Karpas-422 (cell line): Measurements from ENCODE around the gene SLC43A3. TPM values are rescaled to one million over a fixed set of nuclear protein-coding genes. Genes with fewer than 3 reads are reported as not detected.

ENCODE experiments used
- DNase-seq: peaks from one replicate; pipeline ENCODE4 v3.0.0-alpha.2; 2015
- H2AFZ ChIP-seq: fragments of 200-600 bp; sonication (generic); 2 replicates; pipeline ENCODE4 v1.6.1; 2014; ENCODE audit warnings: antibody characterized with exemption, low read length, mixed read lengths
- H3K27ac ChIP-seq: fragments of 200-600 bp; sonication (generic); 2 replicates; pipeline ENCODE4 v1.5.1; 2014; ENCODE audit warnings: mild to moderate bottlenecking, low read length, moderate library complexity
- H3K27me3 ChIP-seq: fragments of 200-600 bp; sonication (generic); 2 replicates; pipeline ENCODE4 v1.6.1; 2014; ENCODE audit warnings: low read length, mixed read lengths
- H3K36me3 ChIP-seq: fragments of 200-600 bp; sonication (generic); 2 replicates; pipeline ENCODE4 v1.6.1; 2014; ENCODE audit warnings: low read length, mixed read lengths; ENCODE audit not compliant: insufficient read depth
- H3K4me1 ChIP-seq: fragments of 200-600 bp; sonication (generic); 2 replicates; pipeline ENCODE4 v1.6.1; 2014; ENCODE audit warnings: mild to moderate bottlenecking, low read length, mixed read lengths
- H3K4me2 ChIP-seq: fragments of 200-600 bp; sonication (generic); 2 replicates; pipeline ENCODE4 v1.6.1; 2014; ENCODE audit warnings: low read length, low read depth, mild to moderate bottlenecking; ENCODE audit not compliant: poor library complexity, severe bottlenecking
- H3K4me3 ChIP-seq: fragments of 200-600 bp; sonication (generic); 2 replicates; pipeline ENCODE4 v1.5.1; 2014; ENCODE audit warnings: mild to moderate bottlenecking, antibody characterized with exemption, low read length, mixed read lengths
- H3K79me2 ChIP-seq: fragments of 200-600 bp; sonication (generic); 2 replicates; pipeline ENCODE4 v1.6.1; 2014; ENCODE audit warnings: mild to moderate bottlenecking, low read length, mixed read lengths
- H3K9ac ChIP-seq: fragments of 200-600 bp; sonication (generic); 2 replicates; pipeline ENCODE4 v1.6.0; 2014; ENCODE audit warnings: low read length
- H3K9me2 ChIP-seq: fragments of 200-600 bp; sonication (generic), shearing (Covaris generic); replicated peaks from 2 replicates; pipeline ENCODE4 v1.6.0; 2014; ENCODE audit warnings: mild to moderate bottlenecking, low read length, moderate library complexity; ENCODE audit not compliant: insufficient read depth
- H3K9me3 ChIP-seq: fragments of 300-700, 200-600 bp; sonication (generic); 2 replicates; pipeline ENCODE4 v1.6.1; 2014; ENCODE audit warnings: low read length, mixed read lengths
- H4K20me1 ChIP-seq: fragments of 200-600 bp; sonication (generic); 2 replicates; pipeline ENCODE4 v1.6.1; 2014; ENCODE audit warnings: mild to moderate bottlenecking, antibody characterized with exemption, low read length, low read depth; ENCODE audit not compliant: insufficient read depth
- total RNA-seq: library from RNA; depleted of rRNA; stranded (reverse); fragments of >200 nt; shearing (Covaris generic); gene quantifications from 2 replicates; pipeline ENCODE4 v1.2.3, GENCODE V29; 2014; ENCODE audit warnings: low replicate concordance

SLC43A3 gene
- total RNA-seq, 1 experiment from 2014 or later, result 69.3 TPM

- Histone ChIP-seq H3K4me3 (no peak overlapping the region), H3K27ac (no peak overlapping the region), H3K9ac (no peak overlapping the region), H3K27me3 (no peaks in the 10 kb centered on the region), H3K4me1 (no peaks in the 10 kb centered on the region), H2AFZ (no peak overlapping the region), H3K4me2 (no peak overlapping the region), H3K79me2 (no peaks in the 10 kb centered on the region), H3K9me2 (no peaks in the 10 kb centered on the region), H4K20me1 (peaks cover 8% of the 10 kb centered on the region; the same call in 1 of the 2 replicates), H3K36me3 (peaks cover 60% of the 10 kb centered on the region), H3K9me3 (no peaks in the 10 kb centered on the region)
- DNase-seq, result no peak
These were observed 17.4 kb downstream of the SLC43A3 start for GRCh38 chr11:57409321-57410100.

DNA sequence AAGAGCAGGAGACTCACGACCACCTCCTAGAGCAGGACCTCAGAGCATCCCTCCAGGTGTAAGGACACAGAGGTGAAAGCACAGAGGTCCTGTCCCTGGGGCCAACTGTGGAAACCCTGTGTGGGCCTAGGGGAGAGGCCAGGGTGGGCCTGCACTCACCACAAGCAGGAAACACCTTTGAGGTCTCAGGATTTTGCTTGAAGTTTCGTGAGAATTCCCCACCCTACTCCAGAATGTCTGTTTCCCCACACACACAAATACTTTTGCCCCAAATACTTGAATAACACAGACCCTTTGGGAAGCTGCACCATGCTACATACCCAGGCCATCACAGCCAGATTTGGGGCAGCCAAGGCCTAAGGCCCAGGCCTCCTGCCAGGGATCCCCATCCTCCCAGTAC is 18.1 kb downstream of the SLC43A3 start:
- no peaks in the 10 kb centered on the region for H3K9me2 ChIP-seq

GRCh38 chr11:57407941-57408475 is 18.9 kb downstream of the SLC43A3 start:
- H3K4me2 ChIP-seq, result no peak overlapping the region
- no peak overlapping the region for H2AFZ ChIP-seq
- peaks cover 8% of the 10 kb centered on the region; the same call in 1 of the 2 replicates for H4K20me1 ChIP-seq
- H3K36me3 ChIP-seq, result peaks cover 48% of the 10 kb centered on the region
- H3K9me2 ChIP-seq, result no peaks in the 10 kb centered on the region
- H3K27ac ChIP-seq, result no peak overlapping the region
- no peaks in the 10 kb centered on the region for H3K79me2 ChIP-seq
- H3K4me1 ChIP-seq, result no peaks in the 10 kb centered on the region
- DNase-seq, result no peak
- no peaks in the 10 kb centered on the region for H3K27me3 ChIP-seq
- H3K4me3 ChIP-seq, result no peak overlapping the region
- no peak overlapping the region for H3K9ac ChIP-seq
- no peaks in the 10 kb centered on the region for H3K9me3 ChIP-seq

More for the DNA sequence above, 18.1 kb downstream of the SLC43A3 start:
- Histone ChIP-seq H3K9me3 (no peaks in the 10 kb centered on the region), H3K9ac (no peak overlapping the region), H3K36me3 (peaks cover 55% of the 10 kb centered on the region), H3K4me1 (no peaks in the 10 kb centered on the region), H3K4me2 (no peak overlapping the region), H2AFZ (no peak overlapping the region), H3K27me3 (no peaks in the 10 kb centered on the region), H3K4me3 (no peak overlapping the region), H4K20me1 (peaks cover 8% of the 10 kb centered on the region; the same call in 1 of the 2 replicates), H3K27ac (no peak overlapping the region), H3K79me2 (no peaks in the 10 kb centered on the region)
- no peak for DNase-seq

DNA sequence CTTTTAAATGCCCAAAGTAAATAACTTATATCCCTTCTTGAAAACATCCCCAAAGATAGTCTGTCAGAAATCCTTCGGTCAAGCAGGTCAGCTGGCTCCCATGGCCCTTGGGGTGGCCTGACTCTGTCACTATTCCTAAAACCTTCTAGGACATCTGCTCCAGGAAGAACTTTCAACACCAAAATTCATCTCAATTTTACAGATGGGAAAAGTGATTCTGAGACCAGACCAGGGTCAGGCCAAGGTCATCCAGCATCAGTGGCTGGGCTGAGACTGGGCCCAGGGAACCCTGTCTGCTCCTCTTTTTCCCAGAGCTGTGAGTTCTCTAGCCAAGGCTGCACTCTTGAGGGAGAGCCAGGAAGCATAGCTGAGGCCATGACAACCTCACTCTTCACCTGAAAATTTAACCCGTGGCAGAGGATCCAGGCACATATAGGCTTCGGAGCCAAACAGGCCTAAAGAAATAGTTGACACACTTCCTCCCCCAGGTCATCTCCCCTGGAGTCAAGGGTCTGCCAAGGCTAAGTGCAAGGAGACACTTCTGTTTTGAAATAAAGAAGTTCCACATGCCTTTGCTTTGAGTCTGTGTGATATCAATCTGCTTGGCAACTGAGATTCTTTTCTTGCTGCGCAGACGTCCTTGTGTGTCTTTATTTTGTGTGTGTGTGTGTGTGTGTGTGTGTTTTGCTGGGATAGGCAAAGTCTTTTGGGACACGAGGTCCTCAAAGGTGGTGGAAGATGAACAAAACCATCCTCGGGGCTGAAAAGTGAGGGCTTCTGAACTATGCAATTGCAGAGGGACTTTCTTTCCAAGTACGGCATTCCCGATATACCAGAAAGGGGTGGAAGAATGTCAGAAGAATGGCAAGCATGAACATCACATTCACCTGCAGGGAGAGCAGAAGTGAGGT is 19.7 kb downstream of the SLC43A3 start:
- no peaks in the 10 kb centered on the region for H3K9me2 ChIP-seq
- H3K9me3 ChIP-seq, result no peaks in the 10 kb centered on the region
- no peak overlapping the region for H3K4me2 ChIP-seq
- no peaks in the 10 kb centered on the region for H3K79me2 ChIP-seq
- H3K27ac ChIP-seq, result no peak overlapping the region
- peaks cover 8% of the 10 kb centered on the region; the same call in 1 of the 2 replicates for H4K20me1 ChIP-seq
- no peak overlapping the region for H3K9ac ChIP-seq
- no peaks in the 10 kb centered on the region for H3K27me3 ChIP-seq
- no peaks in the 10 kb centered on the region for H3K4me1 ChIP-seq
- DNase-seq, result no peak
- peaks cover 44% of the 10 kb centered on the region for H3K36me3 ChIP-seq
- no peak overlapping the region for H2AFZ ChIP-seq
- H3K4me3 ChIP-seq, result no peak overlapping the region

GRCh38 chr11:57406337-57406904 is 20.5 kb downstream of the SLC43A3 start:
- H3K4me3 ChIP-seq, result no peak overlapping the region
- H3K9me3 ChIP-seq, result no peaks in the 10 kb centered on the region
- H2AFZ ChIP-seq, result no peak overlapping the region
- no peak overlapping the region for H3K9ac ChIP-seq
- H3K4me2 ChIP-seq, result no peak overlapping the region
- no peaks in the 10 kb centered on the region for H3K79me2 ChIP-seq
- H3K27me3 ChIP-seq, result no peaks in the 10 kb centered on the region
- peaks cover 39% of the 10 kb centered on the region for H3K36me3 ChIP-seq
- no peaks in the 10 kb centered on the region for H3K4me1 ChIP-seq
- H3K9me2 ChIP-seq, result no peaks in the 10 kb centered on the region
- H4K20me1 ChIP-seq, result peaks cover 8% of the 10 kb centered on the region; the same call in 1 of the 2 replicates
- DNase-seq, result peak; percentile 54
- H3K27ac ChIP-seq, result no peak overlapping the region

GRCh38 chr11:57405271-57405860 is 21.6 kb downstream of the SLC43A3 start:
- H2AFZ ChIP-seq, result no peak overlapping the region
- DNase-seq, result no peak
- peaks cover 8% of the 10 kb centered on the region; the same call in 1 of the 2 replicates for H4K20me1 ChIP-seq
- H3K9ac ChIP-seq, result no peak overlapping the region
- no peaks in the 10 kb centered on the region for H3K4me1 ChIP-seq
- no peaks in the 10 kb centered on the region for H3K9me3 ChIP-seq
- H3K9me2 ChIP-seq, result no peaks in the 10 kb centered on the region
- H3K4me3 ChIP-seq, result no peak overlapping the region
- H3K27ac ChIP-seq, result no peak overlapping the region
- H3K27me3 ChIP-seq, result no peaks in the 10 kb centered on the region
- H3K36me3 ChIP-seq, result peaks cover 36% of the 10 kb centered on the region
- no peak overlapping the region for H3K4me2 ChIP-seq
- H3K79me2 ChIP-seq, result no peaks in the 10 kb centered on the region

DNA sequence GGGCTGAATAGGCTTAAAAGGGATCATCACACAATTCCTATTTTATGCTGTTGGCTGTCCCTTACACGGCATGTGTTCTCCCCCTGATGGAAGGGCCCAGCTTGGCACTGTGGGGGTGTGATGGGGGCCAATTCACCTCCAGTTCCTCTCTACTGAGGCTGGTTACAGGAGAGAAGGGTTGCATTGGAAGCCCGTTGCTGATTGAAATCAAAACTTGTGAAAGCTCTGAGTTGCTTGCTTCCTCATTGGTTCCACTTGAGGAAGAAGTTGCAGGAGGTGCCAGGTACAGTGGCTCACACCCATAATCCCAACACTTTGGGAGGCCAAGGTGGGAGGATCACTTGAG is 23.1 kb downstream of the SLC43A3 start:
- H3K79me2 ChIP-seq, result no peaks in the 10 kb centered on the region
- no peaks in the 10 kb centered on the region for H3K27me3 ChIP-seq
- no peaks in the 10 kb centered on the region for H3K9me2 ChIP-seq
- H3K9me3 ChIP-seq, result no peaks in the 10 kb centered on the region
- peaks cover 22% of the 10 kb centered on the region for H3K36me3 ChIP-seq
- H3K4me1 ChIP-seq, result no peaks in the 10 kb centered on the region
- no peak for DNase-seq
- H3K9ac ChIP-seq, result no peak overlapping the region
- H3K4me3 ChIP-seq, result no peak overlapping the region
- 0 out of 2 replicates have a peak, but pooled peaks cover 4% of the 10 kb centered on the region for H4K20me1 ChIP-seq
- no peak overlapping the region for H3K4me2 ChIP-seq
- H2AFZ ChIP-seq, result no peak overlapping the region
- no peak overlapping the region for H3K27ac ChIP-seq
